ENCODE results near the gene UAP1L1.

Gene UAP1L1

GRCh38 chr9:137029058-137029936, 48.0 kb upstream of the UAP1L1 start (continued):
- TF ChIP-seq, protein P1, sequence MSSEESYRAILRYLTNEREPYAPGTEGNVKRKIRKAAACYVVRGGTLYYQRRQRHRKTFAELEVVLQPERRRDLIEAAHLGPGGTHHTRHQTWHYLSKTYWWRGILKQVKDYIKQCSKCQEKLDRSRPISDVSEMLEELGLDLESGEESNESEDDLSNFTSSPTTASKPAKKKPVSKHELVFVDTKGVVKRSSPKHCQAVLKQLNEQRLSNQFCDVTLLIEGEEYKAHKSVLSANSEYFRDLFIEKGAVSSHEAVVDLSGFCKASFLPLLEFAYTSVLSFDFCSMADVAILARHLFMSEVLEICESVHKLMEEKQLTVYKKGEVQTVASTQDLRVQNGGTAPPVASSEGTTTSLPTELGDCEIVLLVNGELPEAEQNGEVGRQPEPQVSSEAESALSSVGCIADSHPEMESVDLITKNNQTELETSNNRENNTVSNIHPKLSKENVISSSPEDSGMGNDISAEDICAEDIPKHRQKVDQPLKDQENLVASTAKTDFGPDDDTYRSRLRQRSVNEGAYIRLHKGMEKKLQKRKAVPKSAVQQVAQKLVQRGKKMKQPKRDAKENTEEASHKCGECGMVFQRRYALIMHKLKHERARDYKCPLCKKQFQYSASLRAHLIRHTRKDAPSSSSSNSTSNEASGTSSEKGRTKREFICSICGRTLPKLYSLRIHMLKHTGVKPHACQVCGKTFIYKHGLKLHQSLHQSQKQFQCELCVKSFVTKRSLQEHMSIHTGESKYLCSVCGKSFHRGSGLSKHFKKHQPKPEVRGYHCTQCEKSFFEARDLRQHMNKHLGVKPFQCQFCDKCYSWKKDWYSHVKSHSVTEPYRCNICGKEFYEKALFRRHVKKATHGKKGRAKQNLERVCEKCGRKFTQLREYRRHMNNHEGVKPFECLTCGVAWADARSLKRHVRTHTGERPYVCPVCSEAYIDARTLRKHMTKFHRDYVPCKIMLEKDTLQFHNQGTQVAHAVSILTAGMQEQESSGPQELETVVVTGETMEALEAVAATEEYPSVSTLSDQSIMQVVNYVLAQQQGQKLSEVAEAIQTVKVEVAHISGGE (tag by site-specific recombination; conservative IDR thresholded peaks at IDR 0.05; ENCODE audit: low read depth): no peak
- TF ChIP-seq ZNF707 (tag by site-specific recombination; IDR thresholded peaks at IDR 0.05): no peak
- TF ChIP-seq KLF9 (tag by site-specific recombination; IDR thresholded peaks at IDR 0.05; ENCODE audit: low read depth): no peak
- TF ChIP-seq ZXDB (tag by site-specific recombination; IDR thresholded peaks at IDR 0.05): no peak
- no peak for TF ChIP-seq ZNF544 (tag by site-specific recombination; IDR thresholded peaks at IDR 0.05)
- peak; percentile 63; the same call in 1 of the 2 replicates for TF ChIP-seq KLF7 (tag by site-specific recombination; IDR thresholded peaks at IDR 0.05; ENCODE audit: borderline replicate concordance)
- TF ChIP-seq ZNF148 (tag by site-specific recombination; IDR thresholded peaks at IDR 0.05; ENCODE audit: borderline replicate concordance): no peak
- TF ChIP-seq, protein P2, sequence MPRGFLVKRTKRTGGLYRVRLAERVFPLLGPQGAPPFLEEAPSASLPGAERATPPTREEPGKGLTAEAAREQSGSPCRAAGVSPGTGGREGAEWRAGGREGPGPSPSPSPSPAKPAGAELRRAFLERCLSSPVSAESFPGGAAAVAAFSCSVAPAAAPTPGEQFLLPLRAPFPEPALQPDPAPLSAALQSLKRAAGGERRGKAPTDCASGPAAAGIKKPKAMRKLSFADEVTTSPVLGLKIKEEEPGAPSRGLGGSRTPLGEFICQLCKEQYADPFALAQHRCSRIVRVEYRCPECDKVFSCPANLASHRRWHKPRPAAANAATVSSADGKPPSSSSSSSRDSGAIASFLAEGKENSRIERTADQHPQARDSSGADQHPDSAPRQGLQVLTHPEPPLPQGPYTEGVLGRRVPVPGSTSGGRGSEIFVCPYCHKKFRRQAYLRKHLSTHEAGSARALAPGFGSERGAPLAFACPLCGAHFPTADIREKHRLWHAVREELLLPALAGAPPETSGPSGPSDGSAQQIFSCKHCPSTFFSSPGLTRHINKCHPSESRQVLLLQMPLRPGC (tag by site-specific recombination; IDR thresholded peaks at IDR 0.05): peak; percentile 30; the same call in 1 of the 2 replicates
- no peak for TF ChIP-seq ZNF596 (tag by site-specific recombination; IDR thresholded peaks at IDR 0.05)
- TF ChIP-seq ZBTB8A (tag by site-specific recombination; IDR thresholded peaks at IDR 0.05): peak; percentile 68
- TF ChIP-seq ZNF121 (tag by site-specific recombination; IDR thresholded peaks at IDR 0.05): no peak; the same call in 1 of the 2 replicates
- TF ChIP-seq SP3 (tag by site-specific recombination; IDR thresholded peaks at IDR 0.05): no peak
- TF ChIP-seq KLF1 (tag by site-specific recombination; IDR thresholded peaks at IDR 0.05): peak; percentile 32
- TF ChIP-seq SCRT1 (tag by site-specific recombination; IDR thresholded peaks at IDR 0.05; ENCODE audit: borderline replicate concordance): no peak

DNA sequence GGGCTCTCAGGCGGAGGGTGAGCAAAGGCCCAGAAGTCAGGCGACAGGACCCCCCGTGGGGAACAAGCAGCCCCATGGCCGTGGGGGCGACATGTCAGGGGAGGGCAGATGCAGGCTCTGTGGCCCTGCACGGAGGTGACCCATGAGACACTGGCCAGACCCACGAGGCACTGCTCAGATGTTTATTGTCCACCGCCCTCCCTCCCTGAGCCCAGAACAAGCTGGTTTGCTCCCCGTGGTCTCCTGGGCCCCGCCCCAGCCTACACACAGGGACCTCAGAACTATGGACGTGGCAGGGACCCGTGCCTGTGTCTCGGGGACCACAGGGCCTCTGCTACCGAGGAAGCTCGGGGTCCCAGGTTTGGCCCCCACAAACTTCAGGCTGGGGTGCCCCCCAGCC, 47.3 kb upstream of the UAP1L1 start:
- H3K4me3 ChIP-seq (ENCODE audit: low read depth, low read length): no peak overlapping the region
- TF ChIP-seq TCF7L2 (IDR thresholded peaks at IDR 0.05; ENCODE audit: borderline replicate concordance, low read depth, low read length): no peak
- TF ChIP-seq ZNF623 (tag by site-specific recombination; IDR thresholded peaks at IDR 0.05): 0 out of 2 replicates have a peak, but pooled peaks have one; percentile 11
- no peak for TF ChIP-seq ZNF214 (tag by site-specific recombination; IDR thresholded peaks at IDR 0.05; ENCODE audit: borderline replicate concordance)
- TF ChIP-seq GLIS1 (tag by site-specific recombination; IDR thresholded peaks at IDR 0.05): no peak
- TF ChIP-seq HOXC10 (CRISPR knock-in tag; IDR thresholded peaks at IDR 0.05): no peak
- H3K27ac ChIP-seq (ENCODE audit: extremely low read depth, low read depth, low read length): no peak overlapping the region
- ChIA-PET POLR2A (interaction anchor here (0.5 to 1.7 kb wide), 10 partner anchors 11 to 211 kb away, joined by 3 to 8 read pairs (median 3); partner anchors contain the start of genes CLIC3, PAXX and TUBB4B), CTCF (interaction anchor here (0.6 to 5.8 kb wide), 68 partner anchors 9 to 866 kb away, joined by 3 to 86 read pairs (median 6); partner anchors contain the start of genes C8G, CLIC3, LCN15 and NPDC1)
- no peaks in the 10 kb centered on the region for H3K9me3 ChIP-seq (ENCODE audit: control insufficient read depth, insufficient read depth, low read depth, low read length)
- peaks cover 2% of the 10 kb centered on the region; the same call in 1 of the 2 replicates for H3K4me1 ChIP-seq (ENCODE audit: control insufficient read depth, insufficient read depth, low read length)
- H3K36me3 ChIP-seq (ENCODE audit: control insufficient read depth in 2 of 2, insufficient read depth in 1 of 2, low read length in 2 of 2): no peaks in the 10 kb centered on the region
